WTC11 (cell line): ENCODE data around the gene PRR30. TPM values are rescaled to one million over a fixed set of nuclear protein-coding genes. Genes with fewer than 3 reads are reported as not detected.

Experiments
- ATAC-seq: fragments of 200-7000 bp; cut with Tn5 transposase; 2 replicates; pipeline ENCODE4 v1.10.0; 2021; ENCODE audit warnings: mild to moderate bottlenecking, moderate library complexity
- CTCF ChIA-PET: fragments of 300-600 bp; sonication (Branson Sonifier 250); formaldehyde crosslinking; loops from one replicate; lab custom pipeline; 2021; ENCODE audit warnings: antibody characterized with exemption; lab: Charles Lee
- POLR2A ChIA-PET: fragments of 350-600 bp; sonication (Branson Sonifier 250); formaldehyde crosslinking; loops from one replicate; lab custom pipeline; 2021; ENCODE audit warnings: antibody characterized with exemption; lab: Charles Lee
- DNase-seq: peaks from one replicate; pipeline ENCODE4 v3.0.0; 2021; ENCODE audit warnings: low spot score
- H3K27ac Mint-ChIP-seq: 2 replicates; pipeline ENCODE4 v1.8.0; 2021; ENCODE audit warnings: mixed read lengths
- H3K27me3 Mint-ChIP-seq: 2 replicates; pipeline ENCODE4 v1.8.0; 2021; ENCODE audit warnings: low read depth, mild to moderate bottlenecking, moderate library complexity, mixed read lengths
- H3K36me3 Mint-ChIP-seq: 2 replicates; pipeline ENCODE4 v1.8.0; 2021; ENCODE audit warnings: mixed read lengths
- H3K4me1 Mint-ChIP-seq: 2 replicates; pipeline ENCODE4 v1.8.0; 2022; ENCODE audit warnings: mixed read lengths
- H3K4me3 Mint-ChIP-seq: 2 replicates; pipeline ENCODE4 v1.8.0; 2021; ENCODE audit warnings: mild to moderate bottlenecking, moderate library complexity, mixed read lengths
- H3K9me3 Mint-ChIP-seq: 2 replicates; pipeline ENCODE4 v1.8.0; 2021; ENCODE audit warnings: mixed read lengths
- ETV6 ChIP-seq: sonication (generic); formaldehyde crosslinking; IDR thresholded peaks from 2 replicates; pipeline ENCODE4 v1.8.1; 2022; ENCODE audit warnings: mild to moderate bottlenecking, missing genetic modification reagents
- GRHL2 ChIP-seq: fragments of 250-450 bp; sonication (Bioruptor Pico); IDR thresholded peaks from 2 replicates; pipeline ENCODE4 v1.8.0; 2022; ENCODE audit warnings: mild to moderate bottlenecking, moderate library complexity; ENCODE audit not compliant: insufficient replicate concordance, severe bottlenecking
- GTF2I ChIP-seq: fragments of 250-450 bp; sonication (Bioruptor Pico); conservative IDR thresholded peaks from 2 replicates; pipeline ENCODE4 v1.4.0; 2021; ENCODE audit warnings: mild to moderate bottlenecking
- HMGA2 ChIP-seq: fragments of 250-450 bp; sonication (Bioruptor Pico); IDR thresholded peaks from 2 replicates; pipeline ENCODE4 v1.4.0; 2021; ENCODE audit warnings: mild to moderate bottlenecking, moderate library complexity
- JAZF1 ChIP-seq: fragments of 250-450 bp; sonication (Bioruptor Pico); IDR thresholded peaks from 2 replicates; pipeline ENCODE4 v1.9.0; 2021; ENCODE audit warnings: moderate library complexity, mild to moderate bottlenecking, inconsistent platforms
- MYBL2 ChIP-seq: sonication (generic); formaldehyde crosslinking; IDR thresholded peaks from 2 replicates; pipeline ENCODE4 v1.8.1; 2023; ENCODE audit warnings: mild to moderate bottlenecking, moderate library complexity, missing genetic modification reagents
- NFATC4 ChIP-seq: fragments of 250-450 bp; sonication (Bioruptor Pico); IDR thresholded peaks from 2 replicates; pipeline ENCODE4 v1.9.0; 2021; ENCODE audit warnings: mild to moderate bottlenecking
- NFE2L1 ChIP-seq: sonication (generic); formaldehyde crosslinking; IDR thresholded peaks from 2 replicates; pipeline ENCODE4 v1.8.1; 2023; ENCODE audit warnings: missing genetic modification reagents
- NR1H2 ChIP-seq: sonication (generic); formaldehyde crosslinking; IDR thresholded peaks from 2 replicates; pipeline ENCODE4 v1.9.0; 2021; ENCODE audit warnings: mild to moderate bottlenecking, moderate library complexity, missing genetic modification reagents
- SMAD3 ChIP-seq: sonication (generic); formaldehyde crosslinking; IDR thresholded peaks from 2 replicates; pipeline ENCODE4 v1.8.0; 2022; ENCODE audit warnings: missing genetic modification reagents, mild to moderate bottlenecking, borderline replicate concordance
- ZNF138 ChIP-seq: sonication (generic); formaldehyde crosslinking; conservative IDR thresholded peaks from 2 replicates; pipeline ENCODE4 v1.8.1; 2022; ENCODE audit warnings: mild to moderate bottlenecking, moderate library complexity, missing genetic modification reagents
- ZNF396 ChIP-seq: fragments of 250-450 bp; sonication (Bioruptor Pico); IDR thresholded peaks from 2 replicates; pipeline ENCODE4 v1.8.0; 2021; ENCODE audit warnings: mild to moderate bottlenecking, moderate library complexity, borderline replicate concordance
- total RNA-seq: library from RNA; stranded (reverse); gene quantifications from 3 replicates; pipeline ENCODE4 v1.2.3, GENCODE V29; 2021
- TF ChIP-seq, protein P1 (sequence below): sonication (generic); formaldehyde crosslinking; IDR thresholded peaks from 2 replicates; pipeline ENCODE4 v1.8.1; 2023; ENCODE audit warnings: mild to moderate bottlenecking, missing genetic modification reagents, borderline replicate concordance
- TF ChIP-seq, protein P2 (sequence below): sonication (generic); formaldehyde crosslinking; IDR thresholded peaks from 2 replicates; pipeline ENCODE4 v1.8.1; 2023; ENCODE audit warnings: mild to moderate bottlenecking, missing genetic modification reagents
- TF ChIP-seq, protein P3 (sequence below): sonication (generic); formaldehyde crosslinking; IDR thresholded peaks from 2 replicates; pipeline ENCODE4 v1.8.1; 2022; ENCODE audit warnings: low read depth, mild to moderate bottlenecking, moderate library complexity, missing genetic modification reagents, borderline replicate concordance
- TF ChIP-seq, protein P4 (sequence below): sonication (generic); formaldehyde crosslinking; IDR thresholded peaks from 2 replicates; pipeline ENCODE4 v1.8.0; 2022; ENCODE audit warnings: mild to moderate bottlenecking, missing genetic modification reagents
- TF ChIP-seq, protein P5 (sequence below): fragments of 250-450 bp; sonication (Bioruptor Pico); conservative IDR thresholded peaks from 2 replicates; pipeline ENCODE4 v1.9.0; 2021; ENCODE audit warnings: mild to moderate bottlenecking
- TF ChIP-seq, protein P6 (sequence below): sonication (generic); formaldehyde crosslinking; conservative IDR thresholded peaks from 2 replicates; pipeline ENCODE4 v1.8.1; 2022; ENCODE audit warnings: mild to moderate bottlenecking, missing genetic modification reagents

PRR30 gene
- total RNA-seq, 1 experiment from 2014 or later, result not detected

DNA sequence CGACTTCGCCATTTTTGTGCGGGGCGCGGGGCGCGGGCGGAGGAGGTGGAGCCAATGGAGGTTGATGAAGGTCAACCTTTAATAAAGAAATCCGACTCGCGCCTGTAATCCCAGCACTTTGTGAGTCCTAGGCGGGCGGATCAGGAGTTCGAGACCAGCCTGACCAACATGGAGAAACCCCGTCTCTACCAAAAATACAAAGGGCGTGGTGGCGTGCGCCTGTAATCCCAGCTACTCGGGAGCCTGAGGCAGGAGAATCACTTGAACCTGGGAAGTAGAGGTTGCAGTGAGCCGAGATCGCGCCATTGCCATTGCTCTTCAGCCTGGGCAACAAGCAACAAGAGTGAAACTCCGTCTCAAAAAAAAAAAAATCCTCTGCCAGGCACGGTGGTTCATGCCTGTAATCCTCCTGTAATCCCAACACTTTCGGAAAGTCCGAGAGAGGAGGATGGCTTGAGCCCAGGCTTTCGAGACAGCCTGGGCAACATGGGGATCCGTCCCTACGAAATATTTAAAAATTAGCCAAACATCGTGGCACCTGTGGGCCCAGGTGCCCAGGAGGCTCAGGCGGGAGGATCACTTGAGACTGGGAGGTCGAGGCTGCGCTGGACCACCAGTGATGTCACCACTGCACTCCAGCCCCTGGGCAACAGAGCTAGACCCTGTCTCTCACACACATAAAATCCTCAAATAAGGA is 4.3 kb downstream of the PRR30 start (continued):
- TF ChIP-seq, protein P1, sequence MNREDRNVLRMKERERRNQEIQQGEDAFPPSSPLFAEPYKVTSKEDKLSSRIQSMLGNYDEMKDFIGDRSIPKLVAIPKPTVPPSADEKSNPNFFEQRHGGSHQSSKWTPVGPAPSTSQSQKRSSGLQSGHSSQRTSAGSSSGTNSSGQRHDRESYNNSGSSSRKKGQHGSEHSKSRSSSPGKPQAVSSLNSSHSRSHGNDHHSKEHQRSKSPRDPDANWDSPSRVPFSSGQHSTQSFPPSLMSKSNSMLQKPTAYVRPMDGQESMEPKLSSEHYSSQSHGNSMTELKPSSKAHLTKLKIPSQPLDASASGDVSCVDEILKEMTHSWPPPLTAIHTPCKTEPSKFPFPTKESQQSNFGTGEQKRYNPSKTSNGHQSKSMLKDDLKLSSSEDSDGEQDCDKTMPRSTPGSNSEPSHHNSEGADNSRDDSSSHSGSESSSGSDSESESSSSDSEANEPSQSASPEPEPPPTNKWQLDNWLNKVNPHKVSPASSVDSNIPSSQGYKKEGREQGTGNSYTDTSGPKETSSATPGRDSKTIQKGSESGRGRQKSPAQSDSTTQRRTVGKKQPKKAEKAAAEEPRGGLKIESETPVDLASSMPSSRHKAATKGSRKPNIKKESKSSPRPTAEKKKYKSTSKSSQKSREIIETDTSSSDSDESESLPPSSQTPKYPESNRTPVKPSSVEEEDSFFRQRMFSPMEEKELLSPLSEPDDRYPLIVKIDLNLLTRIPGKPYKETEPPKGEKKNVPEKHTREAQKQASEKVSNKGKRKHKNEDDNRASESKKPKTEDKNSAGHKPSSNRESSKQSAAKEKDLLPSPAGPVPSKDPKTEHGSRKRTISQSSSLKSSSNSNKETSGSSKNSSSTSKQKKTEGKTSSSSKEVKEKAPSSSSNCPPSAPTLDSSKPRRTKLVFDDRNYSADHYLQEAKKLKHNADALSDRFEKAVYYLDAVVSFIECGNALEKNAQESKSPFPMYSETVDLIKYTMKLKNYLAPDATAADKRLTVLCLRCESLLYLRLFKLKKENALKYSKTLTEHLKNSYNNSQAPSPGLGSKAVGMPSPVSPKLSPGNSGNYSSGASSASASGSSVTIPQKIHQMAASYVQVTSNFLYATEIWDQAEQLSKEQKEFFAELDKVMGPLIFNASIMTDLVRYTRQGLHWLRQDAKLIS (CRISPR knock-in tag), result 0 out of 2 replicates have a peak, but pooled peaks have one; percentile 20
- TF ChIP-seq MYBL2 (CRISPR knock-in tag) (no peak), GTF2I (CRISPR knock-in tag) (no peak)
- TF ChIP-seq, all 79 proteins: peak for 4

DNA sequence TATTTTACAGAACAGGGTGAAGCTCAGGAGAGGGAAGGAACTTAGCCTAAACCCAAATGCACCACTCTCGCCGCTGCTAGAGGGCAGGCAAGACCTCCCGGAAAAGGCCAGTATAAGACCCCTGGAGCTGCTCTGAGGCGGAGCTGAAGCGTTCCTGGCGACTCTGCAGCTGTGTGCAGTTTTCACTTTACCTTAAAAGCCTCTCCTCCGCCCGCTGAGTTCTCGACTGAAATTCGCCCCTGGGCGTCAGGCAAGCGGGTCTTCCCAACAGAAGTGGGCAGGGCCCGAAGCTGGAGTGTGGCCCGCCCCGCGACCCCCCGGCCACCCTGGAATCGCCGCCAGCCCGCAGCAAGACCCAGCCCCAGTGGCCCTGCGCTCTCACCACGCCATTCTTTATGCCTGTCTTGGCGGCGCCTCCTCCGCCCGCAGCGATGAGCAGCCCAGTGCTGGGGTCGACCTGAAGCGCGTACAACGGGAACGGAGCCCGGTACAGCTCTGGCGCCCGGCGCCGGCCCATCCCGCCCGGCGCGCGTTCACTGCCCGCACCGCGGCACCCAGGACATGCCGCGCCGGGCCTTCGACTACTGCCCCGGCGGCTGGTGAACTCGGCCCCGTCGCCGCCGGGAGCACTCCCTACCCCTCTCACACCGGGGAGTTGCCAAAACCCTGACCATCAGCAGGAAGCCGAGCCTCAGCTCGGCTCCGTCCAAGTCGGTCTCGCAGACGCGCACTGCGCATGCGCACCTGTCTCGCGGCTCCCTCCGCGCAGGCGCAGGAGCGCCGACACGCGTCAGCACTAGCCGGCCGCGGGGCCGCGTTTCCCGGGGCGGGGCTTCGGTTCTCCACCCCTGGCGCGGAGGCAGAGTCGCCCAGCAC is 5.1 kb downstream of the PRR30 start, which contains the start of gene PREB:
Gene PREB, minus strand, starts transcription at position 732 of the 876 bp plus-strand sequence. Its CDS starts 215 bp downstream, at position 517.
- Mint-ChIP-seq H3K4me1 (peaks cover 14% of the 10 kb centered on the region), H3K4me3 (peak within 1 kb of the TSS; percentile 90), H3K27me3 (peaks cover 5% of the 10 kb centered on the region), H3K36me3 (peaks cover 21% of the 10 kb centered on the region), H3K9me3 (no peaks in the 10 kb centered on the region), H3K27ac (peak within 1 kb of the TSS; percentile 98)
- POLR2A ChIA-PET, result interaction anchor here (1.1 to 1.7 kb wide), 10 partner anchors 10 to 114 kb away, joined by 3 to 9 read pairs (median 4); partner anchors contain the start of genes ABHD1, ATRAID, CAD and CGREF1
- ATAC-seq (peak; percentile 93), DNase-seq (peak; percentile 99)
- CTCF ChIA-PET, result interaction anchor here (0.6 to 3.3 kb wide), 42 partner anchors 11 to 172 kb away, joined by 3 to 50 read pairs (median 5); partner anchors contain the start of genes ABHD1, ATRAID, CAD and CGREF1
- TF ChIP-seq, protein P2, sequence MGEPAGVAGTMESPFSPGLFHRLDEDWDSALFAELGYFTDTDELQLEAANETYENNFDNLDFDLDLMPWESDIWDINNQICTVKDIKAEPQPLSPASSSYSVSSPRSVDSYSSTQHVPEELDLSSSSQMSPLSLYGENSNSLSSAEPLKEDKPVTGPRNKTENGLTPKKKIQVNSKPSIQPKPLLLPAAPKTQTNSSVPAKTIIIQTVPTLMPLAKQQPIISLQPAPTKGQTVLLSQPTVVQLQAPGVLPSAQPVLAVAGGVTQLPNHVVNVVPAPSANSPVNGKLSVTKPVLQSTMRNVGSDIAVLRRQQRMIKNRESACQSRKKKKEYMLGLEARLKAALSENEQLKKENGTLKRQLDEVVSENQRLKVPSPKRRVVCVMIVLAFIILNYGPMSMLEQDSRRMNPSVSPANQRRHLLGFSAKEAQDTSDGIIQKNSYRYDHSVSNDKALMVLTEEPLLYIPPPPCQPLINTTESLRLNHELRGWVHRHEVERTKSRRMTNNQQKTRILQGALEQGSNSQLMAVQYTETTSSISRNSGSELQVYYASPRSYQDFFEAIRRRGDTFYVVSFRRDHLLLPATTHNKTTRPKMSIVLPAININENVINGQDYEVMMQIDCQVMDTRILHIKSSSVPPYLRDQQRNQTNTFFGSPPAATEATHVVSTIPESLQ (CRISPR knock-in tag), result no peak
- TF ChIP-seq, protein P1 (CRISPR knock-in tag), result no peak
- TF ChIP-seq, protein P3, sequence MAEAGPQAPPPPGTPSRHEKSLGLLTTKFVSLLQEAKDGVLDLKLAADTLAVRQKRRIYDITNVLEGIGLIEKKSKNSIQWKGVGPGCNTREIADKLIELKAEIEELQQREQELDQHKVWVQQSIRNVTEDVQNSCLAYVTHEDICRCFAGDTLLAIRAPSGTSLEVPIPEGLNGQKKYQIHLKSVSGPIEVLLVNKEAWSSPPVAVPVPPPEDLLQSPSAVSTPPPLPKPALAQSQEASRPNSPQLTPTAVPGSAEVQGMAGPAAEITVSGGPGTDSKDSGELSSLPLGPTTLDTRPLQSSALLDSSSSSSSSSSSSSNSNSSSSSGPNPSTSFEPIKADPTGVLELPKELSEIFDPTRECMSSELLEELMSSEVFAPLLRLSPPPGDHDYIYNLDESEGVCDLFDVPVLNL, result no peak; the same call in 1 of the 2 replicates
- TF ChIP-seq GTF2I (CRISPR knock-in tag) (no peak), MYBL2 (CRISPR knock-in tag) (0 out of 2 replicates have a peak, but pooled peaks have one; percentile 53), ETV6 (CRISPR knock-in tag) (no peak), NFE2L1 (no peak), HMGA2 (CRISPR knock-in tag) (no peak), NR1H2 (CRISPR knock-in tag) (no peak), ZNF396 (CRISPR knock-in tag) (no peak), NFATC4 (CRISPR knock-in tag) (no peak), ZNF138 (no peak), JAZF1 (CRISPR knock-in tag) (no peak), SMAD3 (CRISPR knock-in tag) (no peak), GRHL2 (no peak)
- TF ChIP-seq, protein P4, sequence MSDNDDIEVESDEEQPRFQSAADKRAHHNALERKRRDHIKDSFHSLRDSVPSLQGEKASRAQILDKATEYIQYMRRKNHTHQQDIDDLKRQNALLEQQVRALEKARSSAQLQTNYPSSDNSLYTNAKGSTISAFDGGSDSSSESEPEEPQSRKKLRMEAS (CRISPR knock-in tag), result peak; percentile 16; the same call in 1 of the 2 replicates
- TF ChIP-seq, protein P5, sequence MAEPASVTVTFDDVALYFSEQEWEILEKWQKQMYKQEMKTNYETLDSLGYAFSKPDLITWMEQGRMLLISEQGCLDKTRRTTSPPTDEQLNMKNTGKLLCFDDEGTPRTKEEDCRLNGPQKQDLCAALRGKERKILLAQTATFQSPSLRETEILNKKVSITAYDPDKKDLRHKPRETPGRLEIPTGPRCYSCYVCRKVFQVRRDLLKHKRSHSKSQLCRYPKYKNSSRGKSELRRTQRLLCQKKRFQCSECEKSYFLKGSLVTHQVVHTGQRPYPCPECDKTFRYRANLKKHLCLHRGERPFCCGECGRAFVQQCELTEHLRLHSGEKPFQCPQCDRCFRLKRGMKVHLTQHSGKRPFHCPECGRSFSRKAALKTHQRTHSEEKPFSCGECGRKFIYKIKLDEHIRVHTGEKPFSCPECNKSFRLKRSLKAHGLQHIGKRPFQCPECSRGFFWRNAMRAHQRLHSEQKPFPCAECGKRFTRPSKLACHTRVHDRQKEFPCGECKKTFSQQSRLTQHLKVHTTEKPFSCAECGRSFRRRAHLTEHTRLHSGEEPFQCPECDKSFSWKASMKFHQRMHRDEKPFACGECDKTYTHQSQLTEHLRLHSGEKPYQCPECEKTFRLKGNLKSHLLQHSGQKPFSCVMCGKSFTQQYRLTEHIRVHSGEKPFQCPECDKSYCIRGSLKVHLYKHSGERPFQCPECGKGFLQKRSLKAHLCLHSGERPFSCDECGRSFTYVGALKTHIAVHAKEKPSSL (CRISPR knock-in tag), result no peak
- TF ChIP-seq, protein P6, sequence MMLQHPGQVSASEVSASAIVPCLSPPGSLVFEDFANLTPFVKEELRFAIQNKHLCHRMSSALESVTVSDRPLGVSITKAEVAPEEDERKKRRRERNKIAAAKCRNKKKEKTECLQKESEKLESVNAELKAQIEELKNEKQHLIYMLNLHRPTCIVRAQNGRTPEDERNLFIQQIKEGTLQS (CRISPR knock-in tag), result no peak
